Stimulated activated CD4-positive, alpha-beta T cell treated with anti-CD3 and anti-CD28 coated beads, Interleukin-4, amount 100 ng/mL, for 24 hours (primary cell): Measurements from ENCODE around the gene ATP5PO.
A peak's percentile ranks its signal among the peaks of the same experiment; 100 is the strongest.
"Not testable (repeated sequence)": the region's sequence is repeated elsewhere in the genome, so short reads cannot be mapped to it uniquely, and the experiment has no call there.

Experiments
- DNase-seq: peaks from one replicate; pipeline ENCODE4 v3.0.0-alpha.2; 2020

The ATP5PO gene

GRCh38 chr21:33940164-33940880 lies 24.7 kb upstream of the ATP5PO start:
- DNase-seq = no peak

- no peak for DNase-seq
Measured at GRCh38 chr21:33939226-33939625, 23.6 kb upstream of the ATP5PO start.

DNA sequence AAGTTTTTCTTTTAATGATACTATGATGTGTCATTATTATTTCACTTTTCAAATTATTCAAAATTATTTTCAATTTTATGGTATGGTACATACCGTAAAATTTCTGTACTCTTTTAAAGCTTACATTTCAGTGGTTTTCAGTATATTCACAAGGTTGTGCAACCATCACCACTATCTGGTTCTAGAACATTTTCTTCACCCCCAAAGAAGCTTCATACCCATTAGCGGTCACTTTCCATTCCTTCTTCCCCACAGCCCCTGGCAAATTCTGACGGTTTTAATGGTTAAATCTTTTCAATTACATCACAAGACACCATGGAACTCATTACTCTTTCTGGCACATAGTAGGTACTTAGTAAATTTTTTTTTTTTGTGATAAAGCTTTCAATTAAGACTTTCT lies 22.8 kb upstream of the ATP5PO start:
- DNase-seq = no peak

DNA sequence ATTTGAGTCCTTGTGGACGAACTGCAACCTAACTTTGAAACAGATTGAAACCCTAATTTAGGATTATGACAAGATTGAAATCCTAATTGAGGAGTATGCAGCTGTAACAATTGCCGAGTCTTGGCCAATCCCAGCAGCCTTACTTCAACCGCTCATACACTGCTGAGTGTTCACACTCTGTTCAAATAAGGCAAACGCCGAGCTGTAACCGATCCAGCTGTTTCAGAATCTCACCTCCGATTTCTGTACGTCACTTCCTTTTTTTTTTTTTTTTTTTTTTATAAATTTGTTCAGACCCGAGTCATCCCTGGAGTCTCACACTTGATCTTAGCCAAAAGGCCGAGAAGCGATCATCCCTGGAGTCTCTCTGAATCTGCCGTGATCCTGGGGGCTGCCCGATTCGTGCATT lies 22.3 kb upstream of the ATP5PO start:
- peak; percentile 51 for DNase-seq

DNA sequence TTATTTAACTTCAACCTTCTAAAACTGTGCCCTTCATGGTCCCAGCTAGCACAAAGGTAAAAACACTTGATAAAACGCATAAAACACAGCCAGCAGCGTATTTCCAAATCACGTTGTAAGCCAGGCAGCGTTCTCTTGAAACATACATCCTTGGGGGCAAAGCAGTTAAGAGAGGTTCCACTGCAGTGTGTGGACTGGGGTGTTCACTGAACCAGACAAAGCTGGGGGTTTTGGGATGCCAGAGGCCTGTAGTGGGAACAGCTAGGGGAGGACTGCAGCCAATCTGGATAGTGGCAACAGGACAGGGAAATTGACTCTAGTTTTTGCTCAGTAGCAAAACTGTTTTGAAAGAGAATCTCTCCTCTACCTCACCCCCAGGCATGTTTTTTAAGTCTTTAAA lies 21.5 kb upstream of the ATP5PO start:
- DNase-seq = no peak

GRCh38 chr21:33936301-33937038 lies 20.9 kb upstream of the ATP5PO start:
- no peak for DNase-seq

DNA sequence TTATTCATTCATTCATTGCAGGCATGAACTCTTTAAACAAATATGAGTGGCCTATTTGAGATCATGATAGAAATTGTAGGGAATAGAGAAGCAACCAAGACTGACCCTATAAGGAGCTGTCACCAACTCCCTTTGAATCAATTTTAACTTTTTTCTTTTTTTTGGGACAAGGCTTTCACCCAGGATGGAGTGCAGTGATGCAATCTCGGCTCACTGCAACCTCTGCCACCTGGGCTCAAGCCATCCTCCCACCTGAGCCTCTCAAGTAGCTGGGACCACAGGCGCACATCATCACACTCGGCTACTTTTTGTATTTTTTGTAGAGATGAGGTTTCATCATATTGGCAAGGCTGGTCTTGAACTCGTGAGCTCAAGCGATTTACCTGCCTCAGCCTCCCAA lies 17.1 kb upstream of the ATP5PO start:
- DNase-seq = no peak

DNA sequence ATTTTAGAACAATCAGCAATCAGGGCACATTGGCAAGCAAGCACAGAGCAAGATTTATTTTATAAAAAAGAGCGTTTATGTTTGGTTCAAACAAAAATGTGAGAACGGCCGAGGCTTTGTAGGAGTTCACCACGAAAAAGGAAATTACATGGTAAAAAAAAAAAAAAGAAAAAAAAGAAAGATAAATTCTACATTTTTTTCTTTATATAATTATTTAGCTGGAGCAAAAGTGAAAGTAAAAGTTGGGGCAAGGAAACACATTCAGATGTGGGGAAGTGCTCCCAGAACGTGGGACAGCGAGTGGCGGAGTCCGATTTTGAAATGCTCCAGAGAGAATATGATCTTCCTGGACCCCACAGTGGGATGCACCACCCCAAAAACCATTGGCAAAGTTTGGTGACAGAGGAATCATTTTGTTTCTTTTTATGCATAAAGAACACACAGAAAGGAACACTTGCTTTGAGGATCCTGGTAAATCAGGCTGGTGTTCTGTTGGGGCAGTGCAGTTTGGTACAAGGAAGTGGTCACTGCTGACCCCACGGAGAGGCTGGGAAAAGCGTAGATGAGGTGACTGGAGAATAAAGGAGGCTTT lies 16.3 kb upstream of the ATP5PO start:
- DNase-seq = no peak

DNA sequence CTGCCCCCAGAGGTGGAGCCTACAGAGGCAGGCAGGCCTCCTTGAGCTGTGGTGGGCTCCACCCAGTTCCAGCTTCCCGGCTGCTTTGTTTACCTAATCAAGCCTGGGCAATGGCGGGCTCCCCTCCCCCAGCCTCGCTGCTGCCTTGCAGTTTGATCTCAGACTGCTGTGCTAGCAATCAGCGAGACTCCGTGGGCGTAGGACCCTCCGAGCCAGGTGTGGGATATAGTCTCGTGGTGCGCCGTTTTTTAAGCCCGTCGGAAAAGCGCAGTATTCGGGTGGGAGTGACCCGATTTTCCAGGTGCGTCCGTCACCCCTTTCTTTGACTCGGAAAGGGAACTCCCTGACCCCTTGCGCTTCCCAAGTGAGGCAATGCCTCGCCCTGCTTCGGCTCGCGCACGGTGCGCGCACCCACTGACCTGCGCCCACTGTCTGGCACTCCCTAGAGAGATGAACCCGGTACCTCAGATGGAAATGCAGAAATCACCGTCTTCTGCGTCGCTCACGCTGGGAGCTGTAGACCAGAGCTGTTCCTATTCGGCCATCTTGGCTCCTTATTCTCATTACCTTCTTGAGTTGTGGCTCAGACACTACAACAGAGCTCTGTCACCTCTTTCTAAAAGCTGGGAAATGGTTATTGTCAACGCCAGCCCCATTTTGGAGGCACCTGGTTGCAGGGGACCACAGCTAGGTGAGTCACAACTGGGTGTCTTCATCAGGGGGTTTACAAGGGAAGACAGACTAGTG lies 15.6 kb upstream of the ATP5PO start:
- peak; percentile 75 for DNase-seq

- not testable (repeated sequence) for DNase-seq
Measured at GRCh38 chr21:33926248-33926647, 10.6 kb upstream of the ATP5PO start.

DNA sequence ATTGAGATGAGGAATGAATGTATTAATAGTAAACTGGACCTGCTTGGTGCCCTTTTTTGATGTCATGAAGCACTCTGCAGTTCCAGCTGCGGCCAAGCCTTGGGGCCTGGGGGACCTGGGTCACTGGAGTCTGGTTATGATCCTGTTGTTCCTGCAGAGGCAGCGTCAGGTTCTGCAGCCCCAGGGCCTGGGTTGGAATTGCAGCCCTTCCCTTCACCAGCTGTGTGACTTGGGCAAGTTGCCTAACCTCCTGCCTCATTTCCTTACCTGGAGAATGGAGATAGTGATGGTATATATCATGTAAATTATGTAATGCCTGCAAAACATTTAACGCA lies 9.1 kb upstream of the ATP5PO start:
- no peak for DNase-seq

DNA sequence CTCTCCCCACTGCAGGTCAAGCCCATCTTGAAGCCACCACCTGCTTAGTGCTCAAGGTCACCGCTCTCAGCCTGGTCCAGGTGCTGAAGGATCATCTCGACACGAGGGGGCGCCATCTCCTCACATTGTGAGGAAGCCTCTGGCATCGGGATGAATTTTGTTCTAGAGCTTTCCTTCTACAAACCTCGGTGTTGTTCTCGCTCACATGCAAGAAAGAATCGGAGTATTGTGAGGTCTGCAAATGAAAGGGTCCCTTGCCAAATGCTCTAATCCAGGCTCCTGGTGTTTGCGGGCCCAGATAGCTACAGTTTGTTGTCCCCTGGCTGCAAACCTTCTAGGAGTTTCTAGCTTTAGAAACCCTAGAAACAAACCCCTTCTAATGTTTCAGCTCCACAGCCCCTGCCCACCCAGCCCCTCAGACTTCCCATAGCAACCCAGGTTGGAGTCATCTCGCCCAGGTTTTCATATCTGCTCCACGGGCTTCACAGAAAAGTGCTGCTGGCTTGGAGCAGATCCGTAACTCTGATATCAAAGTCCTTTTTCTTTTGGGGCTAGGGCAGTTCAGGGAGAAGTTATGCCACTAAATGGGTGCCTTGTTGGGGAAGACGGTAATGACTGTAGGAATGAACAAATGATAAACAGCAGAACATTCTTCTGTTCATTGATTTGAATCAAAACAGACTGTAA lies 8.6 kb upstream of the ATP5PO start:
- DNase-seq = peak; percentile 93

- DNase-seq = no peak
Measured at GRCh38 chr21:33917421-33917820, 1.8 kb upstream of the ATP5PO start.

DNA sequence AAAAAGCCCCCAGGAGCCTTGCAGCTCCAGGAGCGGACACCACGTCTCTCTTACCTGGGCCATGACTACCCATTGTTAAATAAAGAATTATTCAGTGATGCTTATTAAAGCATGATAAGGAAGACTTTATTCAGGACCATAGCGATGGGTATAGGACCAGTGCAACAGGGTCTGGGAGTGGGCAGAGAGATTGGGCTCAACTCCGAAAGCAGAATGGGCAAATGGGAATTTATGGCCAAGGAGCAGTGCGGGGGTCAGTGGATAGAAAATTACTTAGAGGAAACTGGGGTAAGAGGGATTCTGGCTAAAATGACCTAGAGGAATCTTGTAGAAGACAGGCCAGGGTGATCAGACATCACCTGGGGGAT lies 580 bp upstream of the ATP5PO start:
- DNase-seq = no peak

GRCh38 chr21:33914188-33914587 lies 1.4 kb downstream of the ATP5PO start:
- no peak for DNase-seq

DNA sequence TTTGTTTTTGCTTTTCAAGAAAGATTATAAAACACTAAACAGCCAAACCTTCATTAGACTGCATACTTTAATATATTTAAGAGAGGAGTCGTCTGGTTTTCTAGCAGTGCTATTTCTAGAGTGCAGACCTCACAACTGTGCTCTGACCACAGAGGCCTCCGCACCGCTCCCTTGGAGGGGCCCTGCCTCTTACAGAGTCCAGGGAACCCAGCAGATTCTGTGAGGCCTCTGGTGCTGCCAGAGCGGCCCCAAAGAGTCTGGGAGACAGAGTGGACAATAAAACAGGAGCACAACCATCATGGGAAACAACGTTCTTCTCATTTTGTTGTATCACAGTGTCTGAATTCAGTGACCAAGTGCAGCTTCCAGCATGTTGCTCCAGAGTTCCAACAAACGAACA lies 5.8 kb downstream of the ATP5PO start:
- DNase-seq = no peak

DNA sequence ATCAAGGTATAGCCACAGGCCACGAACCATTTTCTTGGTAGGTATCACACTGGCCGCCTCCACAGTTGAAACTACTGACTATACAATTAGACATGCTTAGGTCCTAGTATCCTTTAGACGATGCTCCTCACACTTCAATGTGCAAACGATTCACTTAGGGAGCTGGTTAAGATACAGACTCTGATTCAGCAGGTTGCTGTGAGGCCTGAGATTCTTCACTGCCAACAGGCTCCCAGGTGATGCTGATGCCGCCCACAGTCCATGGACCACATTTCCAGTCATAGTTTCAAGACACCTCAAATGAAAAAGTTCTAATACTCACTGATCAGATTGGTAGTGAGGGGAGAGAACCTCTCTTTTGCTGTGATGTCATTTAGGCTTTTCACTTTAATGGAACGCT lies 6.8 kb downstream of the ATP5PO start:
- peak; percentile 45 for DNase-seq

- no peak for DNase-seq
Measured at GRCh38 chr21:33904041-33904440, 11.6 kb downstream of the ATP5PO start.

DNA sequence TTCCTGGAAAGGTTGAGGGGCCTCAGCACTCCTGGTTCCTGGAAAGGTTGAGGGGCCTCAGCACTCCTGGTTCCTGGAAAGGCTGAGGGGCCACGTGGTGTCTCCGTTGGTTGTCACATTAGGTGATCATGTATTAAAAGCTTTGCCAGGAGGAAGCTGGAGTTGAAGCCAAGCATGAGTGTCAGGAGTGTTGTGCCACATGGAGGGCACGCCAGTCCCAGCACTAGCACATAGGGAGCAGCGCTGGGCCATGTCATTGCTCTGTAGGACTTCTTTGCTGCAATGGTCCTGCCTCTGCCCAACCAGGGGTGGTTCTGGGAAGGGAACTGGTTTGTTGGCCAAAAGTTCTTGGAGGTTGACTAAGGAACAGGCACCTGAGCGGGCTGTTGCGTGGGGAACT lies 13.3 kb downstream of the ATP5PO start:
- no peak for DNase-seq

DNA sequence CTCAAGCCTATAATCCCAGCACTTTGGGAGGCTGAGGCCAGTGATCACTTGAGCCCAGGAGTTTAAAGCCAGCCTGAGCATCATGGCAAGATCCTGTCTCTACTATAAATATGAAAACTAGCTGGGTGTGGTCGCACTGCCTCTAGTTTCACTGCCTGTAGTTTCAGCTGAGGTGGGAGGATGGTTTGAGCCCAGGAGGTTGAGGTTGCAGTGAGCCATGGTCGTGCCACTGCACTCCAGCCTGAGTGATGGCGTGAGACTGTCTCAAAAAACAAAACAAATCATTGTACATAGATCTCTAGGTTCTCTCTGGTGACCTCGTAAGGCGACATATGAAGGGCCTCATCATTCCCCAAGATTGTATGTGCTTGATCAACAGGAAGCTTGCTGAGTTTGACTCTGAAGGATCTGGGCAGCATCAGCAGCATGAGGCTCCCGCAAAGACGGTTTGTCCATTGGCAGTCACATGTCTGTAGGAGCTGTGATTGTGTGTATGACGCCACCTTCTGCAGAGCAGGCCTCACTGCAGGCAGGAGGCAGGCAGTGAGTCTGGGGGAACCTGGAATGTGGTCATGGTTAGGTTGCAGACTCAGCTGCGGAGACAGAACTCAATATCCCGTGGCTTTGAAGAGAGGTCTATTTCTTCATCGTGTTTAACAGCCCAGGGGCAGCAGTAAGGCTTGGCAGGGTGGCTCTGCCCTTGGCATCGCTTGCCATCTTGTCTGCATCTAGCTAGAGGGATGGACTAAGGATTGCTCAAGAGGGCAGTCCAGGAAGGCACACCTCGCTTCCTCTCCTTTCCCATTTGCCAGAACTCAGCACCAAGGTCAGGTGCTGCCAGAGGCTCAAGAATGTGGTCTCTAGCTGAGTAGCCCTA lies 14.0 kb downstream of the ATP5PO start:
- DNase-seq = no peak

GRCh38 chr21:33899199-33899598 lies 16.4 kb downstream of the ATP5PO start:
- no peak for DNase-seq

DNA sequence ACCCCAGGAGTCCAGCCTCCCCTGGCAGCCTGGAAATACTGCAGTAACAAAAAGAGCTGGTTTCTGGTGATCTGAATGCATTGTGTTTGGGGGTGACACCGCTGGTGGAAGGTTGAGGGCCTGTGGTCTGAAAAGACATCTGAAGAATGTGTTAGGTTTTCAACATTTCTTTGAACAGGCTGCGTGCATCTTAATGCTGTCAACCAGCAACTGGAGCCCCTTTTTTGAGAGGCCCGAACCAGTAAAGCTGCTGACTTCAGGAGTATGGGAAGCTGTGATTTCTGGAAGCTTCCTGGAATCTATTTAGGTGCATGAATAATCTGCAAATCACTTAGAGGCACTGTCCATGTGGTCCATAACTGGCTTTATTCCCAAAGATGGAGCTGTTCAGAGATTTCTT lies 17.0 kb downstream of the ATP5PO start:
- DNase-seq = no peak
